ENCODE data around the gene ARL17B. TPM values are rescaled to one million over a fixed set of nuclear protein-coding genes. Genes with fewer than 3 reads are reported as not detected.
A peak's percentile ranks its signal among the peaks of the same experiment; 100 is the strongest.
"Not testable (repeated sequence)": the region's sequence is repeated elsewhere in the genome, so short reads cannot be mapped to it uniquely, and the experiment has no call there.

ARL17B gene
- total RNA-seq, 1 experiment from 2014 or later, result 35.0 TPM

GRCh38 chr17:46393702-46394101 lies 32.1 kb upstream of the ARL17B start:
- H3K36me3 ChIP-seq (ENCODE audit: low read depth); CTCF ChIA-PET; DNase-seq; H3K4me3 ChIP-seq; H3F3A ChIP-seq (ENCODE audit: insufficient read depth, low read depth); H3K9me2 ChIP-seq (ENCODE audit: insufficient read depth); H3K79me2 ChIP-seq (ENCODE audit: low read depth); H3K27ac ChIP-seq; POLR2A ChIA-PET (ENCODE audit: unreplicated experiment); H3K9me3 ChIP-seq (ENCODE audit: insufficient read depth, low read depth); H3K4me2 ChIP-seq; H4K20me1 ChIP-seq (ENCODE audit: insufficient read depth); H3K27me3 ChIP-seq (ENCODE audit: insufficient read depth, low read depth); H3K4me1 ChIP-seq (replicated peaks; ENCODE audit: insufficient read depth); intact Hi-C loops (cut with micrococcal nuclease; ENCODE audit: unreplicated experiment); H2AFZ ChIP-seq; BruUV-seq (replicated peaks): not testable (repeated sequence)

- H3K27ac ChIP-seq; H3K4me2 ChIP-seq; H3K27me3 ChIP-seq (ENCODE audit: insufficient read depth, low read depth); H2AFZ ChIP-seq; DNase-seq; H4K20me1 ChIP-seq (ENCODE audit: insufficient read depth); POLR2A ChIA-PET (ENCODE audit: unreplicated experiment); H3K79me2 ChIP-seq (ENCODE audit: low read depth); CTCF ChIA-PET; H3K36me3 ChIP-seq (ENCODE audit: low read depth); H3K9me3 ChIP-seq (ENCODE audit: insufficient read depth, low read depth); BruUV-seq (replicated peaks); H3K9me2 ChIP-seq (ENCODE audit: insufficient read depth); H3F3A ChIP-seq (ENCODE audit: insufficient read depth, low read depth); H3K4me3 ChIP-seq; intact Hi-C loops (cut with micrococcal nuclease; ENCODE audit: unreplicated experiment); H3K4me1 ChIP-seq (replicated peaks; ENCODE audit: insufficient read depth): not testable (repeated sequence)
Observed at GRCh38 chr17:46385491-46385890, 23.9 kb upstream of the ARL17B start.

GRCh38 chr17:46383118-46383517 lies 21.6 kb upstream of the ARL17B start:
- H3K27me3 ChIP-seq (ENCODE audit: insufficient read depth, low read depth); H3K4me1 ChIP-seq (replicated peaks; ENCODE audit: insufficient read depth); BruUV-seq (replicated peaks); H3K9me3 ChIP-seq (ENCODE audit: insufficient read depth, low read depth); H2AFZ ChIP-seq; H3F3A ChIP-seq (ENCODE audit: insufficient read depth, low read depth); H3K9me2 ChIP-seq (ENCODE audit: insufficient read depth); H3K79me2 ChIP-seq (ENCODE audit: low read depth); intact Hi-C loops (cut with micrococcal nuclease; ENCODE audit: unreplicated experiment); H3K36me3 ChIP-seq (ENCODE audit: low read depth); H3K27ac ChIP-seq; H4K20me1 ChIP-seq (ENCODE audit: insufficient read depth); H3K4me3 ChIP-seq; POLR2A ChIA-PET (ENCODE audit: unreplicated experiment); H3K4me2 ChIP-seq; CTCF ChIA-PET; DNase-seq: not testable (repeated sequence)

GRCh38 chr17:46373418-46373817 lies 11.9 kb upstream of the ARL17B start:
- POLR2A ChIA-PET (ENCODE audit: unreplicated experiment); DNase-seq; H3K27me3 ChIP-seq (ENCODE audit: insufficient read depth, low read depth); CTCF ChIA-PET; H3K4me2 ChIP-seq; H3K4me3 ChIP-seq; H3K79me2 ChIP-seq (ENCODE audit: low read depth); H3K9me2 ChIP-seq (ENCODE audit: insufficient read depth); H3F3A ChIP-seq (ENCODE audit: insufficient read depth, low read depth); H4K20me1 ChIP-seq (ENCODE audit: insufficient read depth); BruUV-seq (replicated peaks); H2AFZ ChIP-seq; intact Hi-C loops (cut with micrococcal nuclease; ENCODE audit: unreplicated experiment); H3K4me1 ChIP-seq (replicated peaks; ENCODE audit: insufficient read depth); H3K36me3 ChIP-seq (ENCODE audit: low read depth); H3K27ac ChIP-seq; H3K9me3 ChIP-seq (ENCODE audit: insufficient read depth, low read depth): not testable (repeated sequence)

- H3K79me2 ChIP-seq (ENCODE audit: low read depth); H3K4me2 ChIP-seq; CTCF ChIA-PET; intact Hi-C loops (cut with micrococcal nuclease; ENCODE audit: unreplicated experiment); H2AFZ ChIP-seq; H3K4me1 ChIP-seq (replicated peaks; ENCODE audit: insufficient read depth); H3K4me3 ChIP-seq; H4K20me1 ChIP-seq (ENCODE audit: insufficient read depth); H3K27ac ChIP-seq; H3K36me3 ChIP-seq (ENCODE audit: low read depth); H3F3A ChIP-seq (ENCODE audit: insufficient read depth, low read depth); H3K9me2 ChIP-seq (ENCODE audit: insufficient read depth); H3K9me3 ChIP-seq (ENCODE audit: insufficient read depth, low read depth); H3K27me3 ChIP-seq (ENCODE audit: insufficient read depth, low read depth); DNase-seq; POLR2A ChIA-PET (ENCODE audit: unreplicated experiment): not testable (repeated sequence)
- TSS peak; percentile 94 for BruUV-seq (replicated peaks)
Observed at GRCh38 chr17:46372236-46373229, 11.0 kb upstream of the ARL17B start.

GRCh38 chr17:46367520-46367919 lies 6.0 kb upstream of the ARL17B start:
- H3K9me3 ChIP-seq (ENCODE audit: insufficient read depth, low read depth); POLR2A ChIA-PET (ENCODE audit: unreplicated experiment); H3K9me2 ChIP-seq (ENCODE audit: insufficient read depth); DNase-seq; H3K36me3 ChIP-seq (ENCODE audit: low read depth); BruUV-seq (replicated peaks); H3K79me2 ChIP-seq (ENCODE audit: low read depth); H3K27me3 ChIP-seq (ENCODE audit: insufficient read depth, low read depth); H3K4me1 ChIP-seq (replicated peaks; ENCODE audit: insufficient read depth); H4K20me1 ChIP-seq (ENCODE audit: insufficient read depth); H3K27ac ChIP-seq; H3F3A ChIP-seq (ENCODE audit: insufficient read depth, low read depth); H3K4me3 ChIP-seq; H3K4me2 ChIP-seq; H2AFZ ChIP-seq; intact Hi-C loops (cut with micrococcal nuclease; ENCODE audit: unreplicated experiment); CTCF ChIA-PET: not testable (repeated sequence)

GRCh38 chr17:46361145-46361735 lies 326 bp downstream of the ARL17B start:
- H3K4me1 ChIP-seq (replicated peaks; ENCODE audit: insufficient read depth); H3K79me2 ChIP-seq (ENCODE audit: low read depth); CTCF ChIA-PET; H3K4me3 ChIP-seq; H3K27me3 ChIP-seq (ENCODE audit: insufficient read depth, low read depth); DNase-seq; H3K27ac ChIP-seq; H3K36me3 ChIP-seq (ENCODE audit: low read depth); POLR2A ChIA-PET (ENCODE audit: unreplicated experiment); H3K9me3 ChIP-seq (ENCODE audit: insufficient read depth, low read depth); H4K20me1 ChIP-seq (ENCODE audit: insufficient read depth); intact Hi-C loops (cut with micrococcal nuclease; ENCODE audit: unreplicated experiment); H3K9me2 ChIP-seq (ENCODE audit: insufficient read depth); H3K4me2 ChIP-seq; BruUV-seq (replicated peaks); H3F3A ChIP-seq (ENCODE audit: insufficient read depth, low read depth); H2AFZ ChIP-seq: not testable (repeated sequence)

Measured in PC-9 (cell line).